ENCODE results near the gene RHBG.

RHBG gene

GRCh38 chr1:156373546-156373945 is 4.5 kb downstream of the RHBG start:
- Histone ChIP-seq H3K27me3 (replicated peaks) (peaks cover 16% of the 10 kb centered on the region), H3K4me3 (ENCODE audit: low read depth, low read length) (no peak overlapping the region), H3K27ac (no peak overlapping the region), H3K36me3 (replicated peaks) (no peaks in the 10 kb centered on the region)
- in situ Hi-C loops (cut with HindIII; ENCODE audit: low pct_ligation_motif_present, low sequenced_read_pairs): no loop called here
- DNase-seq: no peak
- TF ChIP-seq CTCF (IDR thresholded peaks at IDR 0.05; ENCODE audit: low read depth, low read length, missing control alignments): no peak

- DNase-seq: no peak
- Histone ChIP-seq H3K4me3 (ENCODE audit: low read depth, low read length) (no peak overlapping the region), H3K27me3 (replicated peaks) (peaks cover 8% of the 10 kb centered on the region), H3K36me3 (replicated peaks) (no peaks in the 10 kb centered on the region), H3K27ac (no peak overlapping the region)
- no peak for TF ChIP-seq CTCF (IDR thresholded peaks at IDR 0.05; ENCODE audit: low read depth, low read length, missing control alignments)
- in situ Hi-C loops (cut with HindIII; ENCODE audit: low pct_ligation_motif_present, low sequenced_read_pairs): no loop called here
These were observed 7.1 kb downstream of the RHBG start for GRCh38 chr1:156376146-156376545.

- no peak overlapping the region for H3K4me3 ChIP-seq (ENCODE audit: low read depth, low read length)
- no peak for TF ChIP-seq CTCF (IDR thresholded peaks at IDR 0.05; ENCODE audit: low read depth, low read length, missing control alignments)
- H3K36me3 ChIP-seq (replicated peaks): no peaks in the 10 kb centered on the region
- no peak overlapping the region for H3K27ac ChIP-seq
- in situ Hi-C loops (cut with HindIII; ENCODE audit: low pct_ligation_motif_present, low sequenced_read_pairs): no loop called here
- peaks cover 7% of the 10 kb centered on the region for H3K27me3 ChIP-seq (replicated peaks)
- DNase-seq: no peak
These were observed 8.2 kb downstream of the RHBG start for GRCh38 chr1:156376958-156377919.

- TF ChIP-seq CTCF (IDR thresholded peaks at IDR 0.05; ENCODE audit: low read depth, low read length, missing control alignments): no peak
- in situ Hi-C loops (cut with HindIII; ENCODE audit: low pct_ligation_motif_present, low sequenced_read_pairs): no loop called here
- no peaks in the 10 kb centered on the region for H3K27me3 ChIP-seq (replicated peaks)
- no peak overlapping the region for H3K27ac ChIP-seq
- H3K36me3 ChIP-seq (replicated peaks): no peaks in the 10 kb centered on the region
- no peak for DNase-seq
- no peak overlapping the region for H3K4me3 ChIP-seq (ENCODE audit: low read depth, low read length)
These were observed 9.5 kb downstream of the RHBG start for GRCh38 chr1:156378557-156378956.

GRCh38 chr1:156379420-156380165 is 10.6 kb downstream of the RHBG start:
- no peak overlapping the region for H3K27ac ChIP-seq
- no peak overlapping the region for H3K4me3 ChIP-seq (ENCODE audit: low read depth, low read length)
- no peaks in the 10 kb centered on the region for H3K27me3 ChIP-seq (replicated peaks)
- no peaks in the 10 kb centered on the region for H3K36me3 ChIP-seq (replicated peaks)
- TF ChIP-seq CTCF (IDR thresholded peaks at IDR 0.05; ENCODE audit: low read depth, low read length, missing control alignments): peak; percentile 31
- DNase-seq: no peak
- in situ Hi-C loops (cut with HindIII; ENCODE audit: low pct_ligation_motif_present, low sequenced_read_pairs): no loop called here
